PFSK-1 (cell line): ENCODE data around the gene KCTD13.

Source experiments
- FOXP2 ChIP-seq: optimal IDR thresholded peaks from 2 replicates; pipeline ENCODE3; 2011; ENCODE audit warnings: borderline replicate concordance, control low read depth, inconsistent platforms; ENCODE audit not compliant: insufficient read depth; ENCODE audit errors: extremely low read length, extremely low read depth
- POLR2AphosphoS5 ChIP-seq: IDR thresholded peaks from 2 replicates; pipeline ENCODE4 v1.6.1; 2012; ENCODE audit warnings: low read depth, mild to moderate bottlenecking, control low read depth, low read length, moderate library complexity
- SIN3A ChIP-seq: IDR thresholded peaks from 2 replicates; pipeline ENCODE4 v1.6.1; 2012; ENCODE audit warnings: mild to moderate bottlenecking, low read length, moderate library complexity, borderline replicate concordance; ENCODE audit not compliant: insufficient read depth
- TAF1 ChIP-seq: IDR thresholded peaks from 2 replicates; pipeline ENCODE4 v1.6.1; 2012; ENCODE audit warnings: low read length, control low read depth, borderline replicate concordance; ENCODE audit not compliant: insufficient read depth
- TF ChIP-seq, protein P1 (sequence below), 2 experiments: IDR thresholded peaks; 2 replicates each; pipeline versions ENCODE4 v1.6.1 to v1.8.0; 2011 to 2012; ENCODE audit warnings: low read depth in 2 of 2, low read length in 2 of 2, control low read depth in 1 of 2, inconsistent platforms in 1 of 2, mild to moderate bottlenecking in 1 of 2, moderate library complexity in 1 of 2; ENCODE audit not compliant: insufficient read depth in 1 of 2

KCTD13 gene

DNA sequence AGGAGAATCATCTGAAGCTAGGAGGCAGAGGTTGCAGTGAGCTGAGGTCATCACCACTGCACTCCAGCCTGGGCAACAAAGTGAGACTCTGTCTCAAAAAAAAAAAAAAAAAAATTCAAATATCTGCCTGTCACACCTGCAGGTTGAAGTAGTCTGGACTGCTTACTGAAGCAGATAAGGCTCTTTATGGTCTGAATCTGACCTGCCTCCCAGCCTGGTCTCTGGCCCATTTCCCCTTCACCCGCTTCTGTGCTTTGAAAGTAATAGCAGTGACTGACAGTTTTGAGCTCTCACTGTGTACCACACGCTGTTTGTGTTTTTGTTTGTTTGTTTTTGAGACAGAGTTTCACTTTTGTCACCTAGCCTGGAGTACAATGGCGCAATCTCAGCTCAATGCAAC lies 32.5 kb downstream of the KCTD13 start:
- TF ChIP-seq TAF1 (no peak), POLR2AphosphoS5 (no peak), FOXP2 (no peak), SIN3A (no peak)
- TF ChIP-seq, protein P1, sequence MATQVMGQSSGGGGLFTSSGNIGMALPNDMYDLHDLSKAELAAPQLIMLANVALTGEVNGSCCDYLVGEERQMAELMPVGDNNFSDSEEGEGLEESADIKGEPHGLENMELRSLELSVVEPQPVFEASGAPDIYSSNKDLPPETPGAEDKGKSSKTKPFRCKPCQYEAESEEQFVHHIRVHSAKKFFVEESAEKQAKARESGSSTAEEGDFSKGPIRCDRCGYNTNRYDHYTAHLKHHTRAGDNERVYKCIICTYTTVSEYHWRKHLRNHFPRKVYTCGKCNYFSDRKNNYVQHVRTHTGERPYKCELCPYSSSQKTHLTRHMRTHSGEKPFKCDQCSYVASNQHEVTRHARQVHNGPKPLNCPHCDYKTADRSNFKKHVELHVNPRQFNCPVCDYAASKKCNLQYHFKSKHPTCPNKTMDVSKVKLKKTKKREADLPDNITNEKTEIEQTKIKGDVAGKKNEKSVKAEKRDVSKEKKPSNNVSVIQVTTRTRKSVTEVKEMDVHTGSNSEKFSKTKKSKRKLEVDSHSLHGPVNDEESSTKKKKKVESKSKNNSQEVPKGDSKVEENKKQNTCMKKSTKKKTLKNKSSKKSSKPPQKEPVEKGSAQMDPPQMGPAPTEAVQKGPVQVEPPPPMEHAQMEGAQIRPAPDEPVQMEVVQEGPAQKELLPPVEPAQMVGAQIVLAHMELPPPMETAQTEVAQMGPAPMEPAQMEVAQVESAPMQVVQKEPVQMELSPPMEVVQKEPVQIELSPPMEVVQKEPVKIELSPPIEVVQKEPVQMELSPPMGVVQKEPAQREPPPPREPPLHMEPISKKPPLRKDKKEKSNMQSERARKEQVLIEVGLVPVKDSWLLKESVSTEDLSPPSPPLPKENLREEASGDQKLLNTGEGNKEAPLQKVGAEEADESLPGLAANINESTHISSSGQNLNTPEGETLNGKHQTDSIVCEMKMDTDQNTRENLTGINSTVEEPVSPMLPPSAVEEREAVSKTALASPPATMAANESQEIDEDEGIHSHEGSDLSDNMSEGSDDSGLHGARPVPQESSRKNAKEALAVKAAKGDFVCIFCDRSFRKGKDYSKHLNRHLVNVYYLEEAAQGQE (IDR thresholded peaks at IDR 0.05; ENCODE audit: insufficient read depth in 1 of 2, low read depth in 2 of 2, low read length in 2 of 2), result no peak

DNA sequence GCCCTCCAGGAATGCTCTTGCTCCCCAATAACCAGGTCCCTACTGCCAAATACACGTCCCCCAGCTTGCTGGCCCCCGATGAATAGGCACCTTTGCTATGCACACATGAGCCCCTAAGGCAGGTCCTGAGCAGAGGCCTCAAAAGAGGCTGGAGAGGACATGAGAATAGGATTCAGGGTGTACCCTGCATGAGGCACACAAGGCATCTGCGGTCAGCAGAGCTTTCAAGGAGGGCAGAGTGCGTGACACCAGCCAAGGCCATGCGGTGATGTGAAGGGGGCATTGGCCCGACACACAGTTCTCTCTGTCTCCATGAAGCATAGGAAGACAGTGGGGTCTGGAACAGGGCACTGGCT lies 33.6 kb downstream of the KCTD13 start:
- TF ChIP-seq SIN3A, result no peak
- TF ChIP-seq TAF1, result no peak
- no peak for TF ChIP-seq POLR2AphosphoS5
- TF ChIP-seq FOXP2, result no peak

DNA sequence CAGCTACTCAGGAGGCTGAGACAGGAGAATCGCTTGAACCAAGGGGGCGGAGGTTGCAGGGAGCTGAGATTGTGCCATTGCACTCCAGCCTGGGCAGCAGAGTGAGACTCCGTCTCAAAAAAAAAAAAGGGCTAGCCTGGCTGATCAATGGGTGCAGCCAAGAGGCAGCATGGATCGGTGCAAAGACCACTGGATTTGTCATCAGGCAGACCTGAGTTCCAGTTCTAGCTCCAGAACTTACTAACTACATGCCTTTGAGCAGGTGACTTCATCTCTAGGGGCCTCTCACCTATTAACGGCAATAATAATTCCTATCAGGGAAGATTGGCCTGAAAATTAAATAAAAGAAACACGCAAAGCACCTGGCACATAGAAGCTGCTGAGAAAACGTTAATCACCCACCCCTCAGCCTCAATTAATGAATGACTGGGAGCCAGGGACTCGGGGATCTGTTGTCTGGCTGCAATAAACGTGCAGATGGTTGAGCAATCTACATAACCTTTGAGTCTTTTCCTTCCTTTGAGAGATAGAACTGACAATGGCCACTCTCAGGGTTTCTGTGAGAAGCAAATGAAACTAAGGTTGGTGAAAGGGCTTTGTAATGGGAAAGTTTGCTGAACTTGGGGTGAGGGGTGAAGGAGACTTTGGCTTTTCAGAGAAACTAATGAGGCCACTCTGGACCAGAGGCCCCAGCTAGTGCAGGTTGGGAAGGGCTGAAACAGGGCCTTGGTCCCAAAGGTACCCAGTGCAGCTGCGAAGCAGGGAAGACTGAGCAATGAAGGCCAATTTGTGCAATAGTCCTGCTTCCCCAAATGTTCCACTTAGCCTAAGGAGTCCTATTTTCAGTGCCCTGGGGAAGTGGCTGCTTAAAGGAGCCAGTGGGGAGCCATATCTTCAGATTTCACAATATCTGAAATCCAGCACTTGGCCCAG lies 34.2 kb downstream of the KCTD13 start:
- TF ChIP-seq TAF1 (no peak), POLR2AphosphoS5 (no peak), FOXP2 (no peak), SIN3A (no peak)
- TF ChIP-seq, protein P1 (IDR thresholded peaks at IDR 0.05; ENCODE audit: insufficient read depth in 1 of 2, low read depth in 2 of 2, low read length in 2 of 2), result no peak

DNA sequence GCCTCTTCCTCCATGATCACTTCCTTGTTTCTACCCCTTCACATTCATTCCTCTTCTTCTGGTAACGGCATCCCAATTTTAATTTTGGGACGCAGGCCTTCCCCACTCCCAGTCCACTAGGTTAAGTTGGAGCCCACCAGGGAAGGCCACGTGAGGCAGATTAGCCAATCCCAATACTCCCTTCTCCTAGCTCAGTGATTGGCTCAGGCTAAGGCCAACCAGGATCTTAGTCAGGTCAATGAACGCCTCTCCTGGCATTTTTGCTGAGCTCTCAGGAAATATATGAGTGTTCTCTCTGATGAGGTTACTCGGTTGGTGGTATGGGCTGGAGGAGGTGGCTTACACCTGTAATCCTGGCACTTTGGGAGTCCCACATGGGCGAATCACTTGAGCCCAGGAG lies 42.0 kb downstream of the KCTD13 start:
- TF ChIP-seq SIN3A (no peak), POLR2AphosphoS5 (no peak), TAF1 (no peak), FOXP2 (no peak)
- TF ChIP-seq, protein P1 (IDR thresholded peaks at IDR 0.05; ENCODE audit: insufficient read depth in 1 of 2, low read depth in 2 of 2, low read length in 2 of 2), result no peak

DNA sequence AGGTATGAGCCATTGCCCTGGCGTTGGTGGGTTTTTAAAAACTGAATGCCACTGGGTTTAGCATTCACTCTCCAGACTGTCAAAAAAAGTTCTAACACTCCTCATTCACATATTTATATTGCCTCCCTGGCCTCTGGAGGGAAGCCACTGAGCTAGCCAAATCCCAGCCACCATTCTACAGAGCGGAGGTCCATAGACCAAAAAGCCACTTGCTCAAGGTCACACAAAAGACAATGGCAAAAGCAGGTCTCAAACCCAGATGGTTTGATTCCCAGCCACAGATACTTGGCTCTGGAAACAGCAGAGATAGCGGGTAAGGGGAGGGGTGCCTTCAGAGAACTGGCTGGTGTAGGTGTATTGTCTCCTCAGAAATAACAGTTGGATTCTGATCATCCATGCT lies 45.0 kb downstream of the KCTD13 start:
- no peak for TF ChIP-seq TAF1
- no peak for TF ChIP-seq POLR2AphosphoS5
- TF ChIP-seq, protein P1 (IDR thresholded peaks at IDR 0.05; ENCODE audit: insufficient read depth in 1 of 2, low read depth in 2 of 2, low read length in 2 of 2), result no peak
- TF ChIP-seq SIN3A, result no peak
- TF ChIP-seq FOXP2, result no peak
